ENCODE results near the gene UPF2.

- TF ChIP-seq CTCF (IDR thresholded peaks at IDR 0.05; ENCODE audit: borderline replicate concordance, extremely low read depth, low read length, poor library complexity, severe bottlenecking) (no peak), EZH2 (IDR thresholded peaks at IDR 0.05; ENCODE audit: borderline replicate concordance, low read depth, low read length, severe bottlenecking) (no peak)
These were observed 166.3 kb downstream of the UPF2 start for GRCh38 chr10:11876324-11876723.

Data from DND-41 (cell line).